ENCODE results near the gene ARHGAP9.
A peak's percentile ranks its signal among the peaks of the same experiment; 100 is the strongest.
"Not testable (repeated sequence)": the region's sequence is repeated elsewhere in the genome, so short reads cannot be mapped to it uniquely, and the experiment has no call there.

ARHGAP9 gene

GRCh38 chr12:57431654-57432188 is 47.9 kb downstream of the ARHGAP9 start:
- DNase-seq = no peak

- peak; percentile 98 for DNase-seq
Measured at GRCh38 chr12:57430931-57431566, 48.6 kb downstream of the ARHGAP9 start, which contains the start of gene R3HDM2. R3HDM2 (minus strand) TSS chr12:57431043; CDS start chr12:57310428, 120,615 bp downstream.

- no peak for DNase-seq
Measured at GRCh38 chr12:57430112-57430930, 49.3 kb downstream of the ARHGAP9 start.

GRCh38 chr12:57429473-57430111 is 50.1 kb downstream of the ARHGAP9 start:
- no peak for DNase-seq

- DNase-seq = no peak
Measured at GRCh38 chr12:57428965-57429364, 50.7 kb downstream of the ARHGAP9 start.

GRCh38 chr12:57426948-57427347 is 52.7 kb downstream of the ARHGAP9 start:
- DNase-seq = not testable (repeated sequence)
